HG02970 (cell line): ENCODE measurements around the gene OTUD1.
A peak's percentile ranks its signal among the peaks of the same experiment; 100 is the strongest.

Experiments used
- ATAC-seq: cut with Tn5 transposase; IDR thresholded peaks from one replicate; pipeline ENCODE4 v1.9.1; 2021; ENCODE audit warnings: mild to moderate bottlenecking, moderate library complexity, moderate number of reproducible peaks; ENCODE audit not compliant: unreplicated experiment, low FRiP score

OTUD1 gene

GRCh38 chr10:23419655-23420329 is 19.1 kb upstream of the OTUD1 start:
- no peak for ATAC-seq

GRCh38 chr10:23421397-23421796 is 17.5 kb upstream of the OTUD1 start:
- ATAC-seq = no peak

GRCh38 chr10:23422003-23422411 is 16.9 kb upstream of the OTUD1 start:
- ATAC-seq = no peak

- no peak for ATAC-seq
These were observed 6.7 kb upstream of the OTUD1 start for GRCh38 chr10:23432166-23432565.

GRCh38 chr10:23432639-23433038 is 6.2 kb upstream of the OTUD1 start:
- no peak for ATAC-seq

GRCh38 chr10:23433701-23434100 is 5.2 kb upstream of the OTUD1 start:
- ATAC-seq = no peak

- ATAC-seq = no peak
These were observed 3.5 kb upstream of the OTUD1 start for GRCh38 chr10:23435378-23435777.

- ATAC-seq = no peak
These were observed 1.9 kb upstream of the OTUD1 start for GRCh38 chr10:23436983-23437382.

- ATAC-seq = no peak
These were observed 820 bp upstream of the OTUD1 start for GRCh38 chr10:23437963-23438546.

- ATAC-seq = peak; percentile 7
These were observed 631 bp downstream of the OTUD1 start for GRCh38 chr10:23439452-23439960.

- peak; percentile 9 for ATAC-seq
These were observed 1.4 kb downstream of the OTUD1 start for GRCh38 chr10:23439961-23440889.

GRCh38 chr10:23441251-23441650 is 2.4 kb downstream of the OTUD1 start:
- ATAC-seq = no peak

- no peak for ATAC-seq
These were observed 4.1 kb downstream of the OTUD1 start for GRCh38 chr10:23442936-23443335.

GRCh38 chr10:23445591-23445990 is 6.7 kb downstream of the OTUD1 start:
- no peak for ATAC-seq

GRCh38 chr10:23448323-23448722 is 9.4 kb downstream of the OTUD1 start:
- no peak for ATAC-seq

GRCh38 chr10:23448802-23449570 is 10.1 kb downstream of the OTUD1 start:
- ATAC-seq = peak; percentile 83

- ATAC-seq = no peak
These were observed 13.3 kb downstream of the OTUD1 start for GRCh38 chr10:23452033-23452655.

GRCh38 chr10:23453465-23453864 is 14.6 kb downstream of the OTUD1 start:
- no peak for ATAC-seq

GRCh38 chr10:23457632-23458417 is 18.9 kb downstream of the OTUD1 start:
- ATAC-seq = no peak
